HFF-Myc (cell line): ENCODE results near the gene TRIM46.

Source experiments
- DNase-seq: peaks from one replicate; pipeline ENCODE4 v3.0.0-alpha.2; 2011; ENCODE audit warnings: low read depth; ENCODE audit errors: extremely low read depth
- H3K4me3 ChIP-seq: replicated peaks from 2 replicates; pipeline ENCODE4 v1.5.1; 2011; ENCODE audit warnings: low read depth, mild to moderate bottlenecking, control low read depth, low read length
- CTCF ChIP-seq: IDR thresholded peaks from 2 replicates; pipeline ENCODE4 v1.5.1; 2012; ENCODE audit warnings: mild to moderate bottlenecking, low read depth, low read length, control low read depth; ENCODE audit errors: missing control alignments

Gene TRIM46

GRCh38 chr1:155205035-155205434 is 31.4 kb downstream of the TRIM46 start:
- no peak for TF ChIP-seq CTCF

GRCh38 chr1:155205969-155206593 is 32.4 kb downstream of the TRIM46 start:
- no peak for TF ChIP-seq CTCF
- no peak for DNase-seq
- H3K4me3 ChIP-seq: no peak overlapping the region

More at GRCh38 chr1:155205035-155205434, 31.4 kb downstream of the TRIM46 start:
- no peak overlapping the region for H3K4me3 ChIP-seq
- DNase-seq: no peak

GRCh38 chr1:155206891-155207805 is 33.5 kb downstream of the TRIM46 start:
- TF ChIP-seq CTCF: peak; percentile 88
- DNase-seq: peak; percentile 64
- H3K4me3 ChIP-seq: peak overlapping the region; percentile 100

- TF ChIP-seq CTCF: no peak
- H3K4me3 ChIP-seq: peak within 1 kb of the TSS; percentile 100
- no peak for DNase-seq
These were observed 34.3 kb downstream of the TRIM46 start, which contains the start of gene THBS3 for GRCh38 chr1:155207806-155208540. Gene THBS3 (minus strand): TSS chr1:155207897. CDS start chr1:155207876, 21 bp downstream.

GRCh38 chr1:155208541-155209311 is 35.1 kb downstream of the TRIM46 start, which contains the start of gene MTX1:
Gene MTX1 (plus strand): TSS chr1:155208695. CDS start chr1:155208805, 110 bp downstream.
- DNase-seq: peak; percentile 61
- TF ChIP-seq CTCF: no peak
- peak within 1 kb of the TSS; percentile 100 for H3K4me3 ChIP-seq

GRCh38 chr1:155209312-155209721 is 35.7 kb downstream of the TRIM46 start:
- no peak for TF ChIP-seq CTCF
- H3K4me3 ChIP-seq: peak overlapping the region; percentile 100
- no peak for DNase-seq
